Dendritic cell treated with granulocyte-macrophage colony-stimulating factor and Interleukin-4, amounts not matched to agents 40 ng/mL and 50 ng/mL, for 4 days (primary cell): ENCODE data around the gene MED22.
"Not testable (repeated sequence)": the region's sequence is repeated elsewhere in the genome, so short reads cannot be mapped to it uniquely, and the experiment has no call there.

Source experiments
- H3K27ac Mint-ChIP-seq: one replicate; pipeline ENCODE4 v1.8.0; 2022; ENCODE audit warnings: mild to moderate bottlenecking, mixed read lengths
- H3K27me3 Mint-ChIP-seq: one replicate; pipeline ENCODE4 v1.8.0; 2022; ENCODE audit warnings: mild to moderate bottlenecking, mixed read lengths
- H3K36me3 Mint-ChIP-seq: one replicate; pipeline ENCODE4 v1.8.0; 2022; ENCODE audit warnings: low read depth, mixed read lengths
- H3K4me1 Mint-ChIP-seq: one replicate; pipeline ENCODE4 v1.8.0; 2022; ENCODE audit warnings: low read depth, mixed read lengths
- H3K4me3 Mint-ChIP-seq: one replicate; pipeline ENCODE4 v1.8.0; 2022; ENCODE audit warnings: mild to moderate bottlenecking, moderate library complexity, mixed read lengths
- H3K9me3 Mint-ChIP-seq: one replicate; pipeline ENCODE4 v1.8.0; 2022; ENCODE audit warnings: mixed read lengths
- intact Hi-C: fragments of 100-400 bp; cut with micrococcal nuclease; formaldehyde crosslinking; loops from one replicate; pipeline ENCODE4 v1.15.0; 2022

The MED22 gene

DNA sequence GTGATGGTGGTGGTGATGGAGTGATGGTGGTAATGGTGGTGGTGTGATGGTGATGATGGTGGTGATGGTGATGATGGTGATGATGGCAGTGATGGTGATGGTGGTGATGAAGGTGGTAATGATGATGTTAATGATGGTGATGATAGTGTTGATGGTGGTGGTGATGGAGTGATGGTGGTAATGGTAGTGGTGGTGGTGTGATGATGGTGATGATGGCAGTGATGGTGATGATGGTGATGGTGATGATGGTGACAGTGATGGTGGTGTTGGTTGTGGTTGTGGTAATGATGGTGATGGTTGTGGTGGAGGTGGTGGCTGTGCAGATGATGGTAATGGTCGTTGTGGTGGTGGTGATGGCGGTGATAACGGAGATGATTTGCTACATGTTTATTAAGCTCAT is 35.5 kb upstream of the MED22 start:
- intact Hi-C loops: no loop called here
- Mint-ChIP-seq H3K27ac (no peak overlapping the region), H3K9me3 (no peaks in the 10 kb centered on the region), H3K4me1 (no peaks in the 10 kb centered on the region), H3K27me3 (no peaks in the 10 kb centered on the region), H3K4me3 (no peak overlapping the region), H3K36me3 (no peaks in the 10 kb centered on the region)

GRCh38 chr9:133382507-133383141 is 34.7 kb upstream of the MED22 start:
- Mint-ChIP-seq H3K36me3 (no peaks in the 10 kb centered on the region), H3K27me3 (no peaks in the 10 kb centered on the region), H3K9me3 (no peaks in the 10 kb centered on the region), H3K4me1 (no peaks in the 10 kb centered on the region), H3K27ac (no peak overlapping the region), H3K4me3 (no peak overlapping the region)
- intact Hi-C loops: no loop called here

DNA sequence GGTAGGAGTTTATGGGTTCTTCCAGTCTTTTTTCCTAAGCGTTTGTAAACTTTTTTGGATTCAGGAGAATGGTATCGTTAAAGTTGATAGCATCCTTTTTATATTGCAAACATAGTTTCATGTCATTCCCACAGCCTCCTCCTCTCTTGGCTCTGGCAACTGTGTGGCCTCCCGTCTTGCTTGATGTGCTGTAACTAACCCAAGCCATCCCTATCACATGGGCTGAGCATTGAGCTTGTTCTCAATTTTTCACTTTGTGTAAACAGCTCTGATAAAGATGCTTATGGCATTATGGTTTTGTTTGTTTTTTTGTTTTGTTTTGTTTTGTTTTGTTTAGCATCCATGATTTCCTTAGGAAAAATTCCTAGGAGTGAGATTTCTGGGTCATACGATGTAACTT is 32.8 kb upstream of the MED22 start:
- H3K27ac Mint-ChIP-seq: no peak overlapping the region
- H3K4me3 Mint-ChIP-seq: no peak overlapping the region
- no peaks in the 10 kb centered on the region for H3K4me1 Mint-ChIP-seq
- no peaks in the 10 kb centered on the region for H3K36me3 Mint-ChIP-seq
- H3K9me3 Mint-ChIP-seq: no peaks in the 10 kb centered on the region
- H3K27me3 Mint-ChIP-seq: peaks cover 2% of the 10 kb centered on the region
- intact Hi-C loops: no loop called here

DNA sequence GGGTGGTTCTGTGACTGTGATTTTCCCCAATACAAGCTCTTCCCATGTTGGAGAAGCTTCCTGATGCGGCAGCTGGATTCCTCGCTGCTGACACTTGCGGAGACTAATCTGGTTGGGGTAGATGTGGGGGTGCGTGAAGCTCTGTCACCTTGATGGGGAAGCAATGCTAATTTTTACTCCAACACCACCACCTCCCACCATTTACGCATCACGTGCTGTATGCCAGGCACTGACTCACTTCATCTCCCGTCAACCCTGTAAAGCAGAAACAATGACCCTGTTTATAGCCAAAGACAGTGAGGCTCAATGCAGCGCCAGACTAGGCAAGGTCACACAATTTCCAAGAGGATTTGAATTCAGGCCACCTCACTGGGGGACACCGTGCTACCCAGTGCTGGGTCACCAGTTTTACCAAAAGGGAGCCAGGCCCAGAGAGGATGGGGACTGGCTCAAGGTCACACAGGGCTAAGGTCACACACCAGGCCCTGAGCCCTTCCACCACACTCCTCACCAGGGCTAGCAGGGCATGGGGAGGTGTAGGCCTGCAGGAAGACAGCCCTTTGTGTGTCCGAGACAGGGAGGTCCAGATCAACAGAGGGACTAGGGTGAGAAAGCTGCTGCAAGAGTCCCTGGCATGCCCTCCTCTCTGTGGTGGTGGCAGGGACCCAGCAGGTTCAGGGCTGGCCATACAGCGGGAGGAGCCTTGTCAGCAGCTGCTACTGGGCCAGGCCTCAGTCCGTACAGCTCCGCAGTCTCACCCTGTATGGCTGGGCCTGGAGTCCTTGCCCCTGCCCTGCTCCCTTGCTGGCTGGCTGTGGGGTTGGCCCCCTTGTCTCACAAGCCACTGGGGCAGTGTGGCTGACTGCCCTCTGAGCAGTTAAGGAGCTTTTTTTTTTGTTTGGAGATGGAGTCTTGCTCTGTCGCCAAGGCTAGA is 31.5 kb upstream of the MED22 start:
- Mint-ChIP-seq H3K36me3 (peaks cover 8% of the 10 kb centered on the region), H3K4me1 (peaks cover 8% of the 10 kb centered on the region), H3K4me3 (no peak overlapping the region), H3K27ac (no peak overlapping the region), H3K9me3 (no peaks in the 10 kb centered on the region), H3K27me3 (peaks cover 2% of the 10 kb centered on the region)
- intact Hi-C loops: no loop called here

DNA sequence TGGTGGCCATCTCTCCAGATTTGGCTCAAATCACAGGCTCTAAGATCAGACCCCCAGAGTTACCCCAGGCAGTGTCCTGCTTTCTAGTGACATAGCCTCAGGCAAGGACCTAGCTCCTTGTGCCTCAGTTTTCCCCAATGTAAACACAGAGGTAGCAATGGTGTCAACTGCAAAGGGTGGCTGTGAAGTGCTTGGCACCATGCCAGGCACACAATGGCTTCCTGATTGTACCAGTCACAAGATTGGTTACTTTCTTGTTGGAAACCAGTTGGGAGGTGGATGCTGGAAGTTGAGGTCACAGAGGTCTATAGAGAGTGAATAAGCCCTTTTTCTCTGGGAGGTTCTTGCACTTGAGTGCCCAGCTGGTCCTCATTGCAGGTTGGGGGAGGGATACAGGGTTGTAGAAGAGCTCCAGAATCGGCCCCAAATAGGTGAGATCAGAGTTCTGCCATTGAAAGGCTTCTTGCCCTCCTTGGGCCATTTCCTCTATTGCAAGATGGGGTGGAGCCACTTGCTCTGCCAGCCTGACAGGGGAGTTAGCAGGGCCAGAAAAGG is 30.6 kb upstream of the MED22 start:
- H3K36me3 Mint-ChIP-seq: peaks cover 9% of the 10 kb centered on the region
- H3K27me3 Mint-ChIP-seq: peaks cover 2% of the 10 kb centered on the region
- intact Hi-C loops: no loop called here
- H3K4me1 Mint-ChIP-seq: peaks cover 16% of the 10 kb centered on the region
- H3K4me3 Mint-ChIP-seq: no peak overlapping the region
- no peak overlapping the region for H3K27ac Mint-ChIP-seq
- no peaks in the 10 kb centered on the region for H3K9me3 Mint-ChIP-seq

DNA sequence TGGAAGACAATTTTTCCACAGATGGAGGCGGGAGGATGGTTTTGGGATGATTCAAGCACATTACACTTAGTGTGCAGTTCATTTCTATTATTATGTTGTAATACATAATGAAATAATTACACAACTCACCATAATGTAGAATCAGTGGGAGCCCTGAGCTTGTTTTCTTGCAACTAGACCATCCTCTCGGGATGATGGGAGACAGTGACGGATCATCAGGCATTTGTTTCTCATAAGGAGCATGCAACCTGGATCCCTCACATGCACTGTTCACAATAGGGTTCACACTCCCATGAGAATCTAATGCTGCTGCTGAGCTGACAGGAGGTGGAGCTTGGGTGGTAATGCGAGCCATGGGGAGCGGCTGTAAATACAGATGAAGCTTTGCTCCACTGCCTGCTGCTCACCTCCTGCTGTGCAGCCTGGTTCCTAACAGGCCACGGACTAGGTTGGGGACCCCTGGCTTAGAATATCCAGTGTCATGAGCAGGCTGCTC is 29.8 kb upstream of the MED22 start:
- Mint-ChIP-seq H3K36me3 (peaks cover 16% of the 10 kb centered on the region), H3K27me3 (peaks cover 2% of the 10 kb centered on the region), H3K4me1 (peaks cover 23% of the 10 kb centered on the region), H3K4me3 (no peak overlapping the region), H3K27ac (no peak overlapping the region), H3K9me3 (no peaks in the 10 kb centered on the region)
- intact Hi-C loops: no loop called here

GRCh38 chr9:133377280-133377679 is 29.3 kb upstream of the MED22 start:
- H3K4me3 Mint-ChIP-seq, H3K27ac Mint-ChIP-seq, H3K9me3 Mint-ChIP-seq, intact Hi-C loops, H3K27me3 Mint-ChIP-seq: not testable (repeated sequence)
- peaks cover 21% of the 10 kb centered on the region for H3K36me3 Mint-ChIP-seq
- peaks cover 28% of the 10 kb centered on the region for H3K4me1 Mint-ChIP-seq

- Mint-ChIP-seq H3K9me3 (no peaks in the 10 kb centered on the region), H3K4me3 (peak within 1 kb of the TSS; percentile 97), H3K4me1 (peaks cover 41% of the 10 kb centered on the region), H3K36me3 (peaks cover 34% of the 10 kb centered on the region), H3K27me3 (peaks cover 2% of the 10 kb centered on the region), H3K27ac (peak within 1 kb of the TSS; percentile 94)
- intact Hi-C loops: no loop called here
Observed at GRCh38 chr9:133375724-133376654, 28.1 kb upstream of the MED22 start, which contains the start of the genes STKLD1 and SURF4. Gene STKLD1, plus strand, starts transcription at chr9:133376366. Its CDS starts 108 bp downstream, at chr9:133376474. Gene SURF4, minus strand, starts transcription at chr9:133376060. Its CDS starts 91 bp downstream, at chr9:133375969.

DNA sequence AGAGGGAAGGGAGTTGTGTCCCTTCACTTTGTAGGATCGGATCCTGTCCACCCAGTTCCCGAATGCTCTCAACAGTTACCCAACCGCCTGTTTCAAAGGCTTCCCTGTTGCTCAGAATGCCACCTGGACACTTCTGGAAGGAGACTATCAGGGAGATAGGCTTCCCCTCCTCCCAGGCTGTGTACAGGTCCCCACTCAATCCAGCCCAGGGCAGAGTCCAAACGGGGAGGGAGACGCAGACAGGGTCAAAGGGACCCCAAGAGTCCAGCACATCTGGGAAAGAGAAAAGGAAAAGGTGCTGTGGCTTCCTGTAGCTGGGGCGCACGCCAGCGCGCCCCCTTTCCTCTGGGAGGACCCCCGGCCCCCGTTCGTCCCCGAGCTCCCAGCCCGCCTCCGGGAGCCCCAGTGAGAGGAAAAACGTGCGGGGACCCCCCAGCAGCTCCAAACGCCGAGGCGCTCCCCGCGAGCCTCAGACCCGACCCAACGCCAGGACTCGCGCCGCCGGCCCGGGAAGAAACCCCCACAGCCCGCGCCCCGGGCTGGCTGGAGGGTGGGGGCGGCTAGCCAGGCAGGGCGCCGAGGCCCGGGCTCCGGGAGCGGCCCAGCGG is 27.3 kb upstream of the MED22 start:
- intact Hi-C loops: no loop called here
- Mint-ChIP-seq H3K4me1 (peaks cover 49% of the 10 kb centered on the region), H3K4me3 (peak overlapping the region; percentile 97), H3K27ac (peak overlapping the region; percentile 94), H3K27me3 (peaks cover 2% of the 10 kb centered on the region), H3K9me3 (no peaks in the 10 kb centered on the region), H3K36me3 (peaks cover 42% of the 10 kb centered on the region)

DNA sequence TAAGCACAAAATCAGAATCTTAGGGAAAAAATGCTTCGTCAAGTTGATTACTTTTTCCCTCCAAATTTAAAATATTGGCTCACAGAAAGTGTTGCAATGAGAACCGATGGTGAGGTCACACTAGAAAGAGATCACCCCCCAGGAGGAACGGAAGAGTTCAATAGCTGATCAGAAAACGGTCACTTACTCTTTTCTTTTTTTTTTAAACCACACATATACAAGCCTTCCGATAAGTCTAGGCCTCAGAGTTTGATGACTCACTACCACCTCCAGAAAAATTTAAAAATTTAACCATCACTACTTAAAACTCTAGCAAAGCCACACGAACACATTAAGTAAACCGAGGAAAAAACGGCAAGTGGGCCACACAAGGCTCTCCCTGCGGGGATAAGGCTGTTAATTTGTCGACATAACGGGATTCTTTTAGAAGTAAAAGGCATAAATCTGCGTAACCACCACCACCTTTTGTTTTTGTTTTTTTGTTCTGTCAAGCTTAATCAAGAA is 26.7 kb upstream of the MED22 start:
- peak overlapping the region; percentile 94 for H3K27ac Mint-ChIP-seq

GRCh38 chr9:133372144-133372543 is 24.2 kb upstream of the MED22 start:
- peak overlapping the region; percentile 31 for H3K27ac Mint-ChIP-seq
- H3K4me1 Mint-ChIP-seq: peaks cover 70% of the 10 kb centered on the region
- peaks cover 73% of the 10 kb centered on the region for H3K36me3 Mint-ChIP-seq

More for the DNA sequence above, 26.7 kb upstream of the MED22 start:
- no peaks in the 10 kb centered on the region for H3K9me3 Mint-ChIP-seq
- H3K36me3 Mint-ChIP-seq: peaks cover 48% of the 10 kb centered on the region
- H3K4me1 Mint-ChIP-seq: peaks cover 54% of the 10 kb centered on the region
- H3K27me3 Mint-ChIP-seq: peaks cover 2% of the 10 kb centered on the region
- intact Hi-C loops: no loop called here
- H3K4me3 Mint-ChIP-seq: peak overlapping the region; percentile 97

GRCh38 chr9:133371261-133371711 is 23.4 kb upstream of the MED22 start:
- Mint-ChIP-seq H3K9me3 (no peaks in the 10 kb centered on the region), H3K4me1 (peaks cover 70% of the 10 kb centered on the region), H3K36me3 (peaks cover 81% of the 10 kb centered on the region), H3K4me3 (no peak overlapping the region), H3K27me3 (no peaks in the 10 kb centered on the region), H3K27ac (peak overlapping the region; percentile 1)
- intact Hi-C loops: no loop called here

More at GRCh38 chr9:133372144-133372543, 24.2 kb upstream of the MED22 start:
- H3K9me3 Mint-ChIP-seq: no peaks in the 10 kb centered on the region
- H3K27me3 Mint-ChIP-seq: peaks cover under 1% of the 10 kb centered on the region
- intact Hi-C loops: no loop called here
- H3K4me3 Mint-ChIP-seq: no peak overlapping the region
